Activated CD4-positive, CD25-positive, alpha-beta regulatory T cell treated with anti-CD3 and anti-CD28 coated beads, Interleukin-2, amount 50 U/mL, for 16 hours (primary cell): ENCODE measurements around the gene EXOC6B.

Experiments used
- DNase-seq: peaks from one replicate; pipeline ENCODE4 v3.0.0-alpha.2; 2020; ENCODE audit warnings: low read depth, low spot score

Gene EXOC6B

DNA sequence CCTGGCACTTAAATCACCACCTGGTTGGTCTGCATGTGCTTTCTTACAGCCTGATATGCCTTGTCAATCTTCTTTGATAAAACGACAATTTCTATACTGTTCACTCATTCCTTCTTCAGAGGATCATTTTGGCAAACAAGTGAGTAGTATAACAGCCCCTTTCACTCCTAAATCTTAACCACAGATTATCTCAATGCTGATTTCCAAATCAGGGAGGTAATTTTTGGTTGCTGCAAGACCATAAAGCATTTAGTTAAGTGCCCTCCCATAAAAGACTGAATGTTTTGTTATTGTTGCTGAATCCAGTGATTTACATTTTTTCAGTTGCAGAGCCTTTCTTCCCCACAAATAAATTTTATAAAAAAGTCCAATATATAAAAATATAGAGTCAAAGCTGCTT lies 549.0 kb downstream of the EXOC6B start:
- DNase-seq, result no peak

DNA sequence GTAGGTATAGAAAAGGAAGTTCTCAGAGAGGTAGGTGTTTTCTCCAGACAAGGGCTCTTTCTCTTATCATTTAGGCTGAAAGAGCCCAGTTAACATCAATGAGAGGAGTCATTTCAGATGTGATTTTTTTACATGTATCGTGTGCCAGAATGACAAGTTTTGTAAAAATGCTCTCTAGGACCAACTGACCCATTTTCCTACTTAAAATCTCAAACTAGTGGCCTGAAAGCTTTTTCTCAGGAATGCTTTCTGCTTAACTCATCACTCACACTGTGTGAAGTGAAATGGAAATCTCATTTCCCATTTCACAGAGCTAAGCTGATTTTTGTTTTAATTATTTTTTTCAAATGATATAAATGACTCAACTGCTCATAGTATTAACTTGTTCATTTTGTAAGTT lies 549.5 kb downstream of the EXOC6B start:
- no peak for DNase-seq

DNA sequence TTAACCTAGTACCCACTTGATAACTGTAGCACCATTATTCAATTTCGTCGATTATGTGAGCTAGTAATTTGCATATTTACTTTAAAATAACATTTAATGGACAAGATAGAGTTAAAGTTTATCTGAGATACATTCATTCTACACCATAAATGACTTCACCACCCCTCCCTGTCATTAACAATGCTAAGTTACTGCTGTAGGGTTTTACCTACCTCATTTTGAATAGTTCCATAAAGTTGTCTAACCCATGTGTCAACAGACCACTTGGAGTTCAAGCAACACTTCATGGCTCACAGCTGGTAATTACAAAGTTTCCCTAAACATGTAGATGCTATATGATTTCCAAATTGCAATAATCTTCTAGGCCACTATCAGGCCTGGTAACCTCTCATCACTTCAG lies 550.7 kb downstream of the EXOC6B start:
- DNase-seq, result no peak

DNA sequence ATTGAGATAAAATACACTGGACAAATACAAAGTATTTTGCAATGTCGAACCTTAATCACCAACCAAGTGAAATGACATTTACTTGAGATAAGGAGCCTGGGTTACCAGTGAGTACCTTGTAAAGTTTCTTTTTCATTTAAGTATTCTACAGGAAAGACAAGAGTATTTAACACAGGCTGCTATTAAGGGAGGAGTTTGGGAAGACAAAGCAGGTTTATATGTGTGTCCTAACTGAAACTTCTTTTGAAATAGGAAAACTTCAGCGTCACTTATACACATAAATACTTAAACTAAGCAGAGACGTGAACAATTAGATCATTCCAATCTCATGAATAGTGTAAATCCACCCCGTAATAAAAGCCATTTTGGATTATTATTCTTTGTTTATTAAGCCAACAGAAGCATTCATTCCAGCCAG lies 551.4 kb downstream of the EXOC6B start:
- DNase-seq, result no peak

DNA sequence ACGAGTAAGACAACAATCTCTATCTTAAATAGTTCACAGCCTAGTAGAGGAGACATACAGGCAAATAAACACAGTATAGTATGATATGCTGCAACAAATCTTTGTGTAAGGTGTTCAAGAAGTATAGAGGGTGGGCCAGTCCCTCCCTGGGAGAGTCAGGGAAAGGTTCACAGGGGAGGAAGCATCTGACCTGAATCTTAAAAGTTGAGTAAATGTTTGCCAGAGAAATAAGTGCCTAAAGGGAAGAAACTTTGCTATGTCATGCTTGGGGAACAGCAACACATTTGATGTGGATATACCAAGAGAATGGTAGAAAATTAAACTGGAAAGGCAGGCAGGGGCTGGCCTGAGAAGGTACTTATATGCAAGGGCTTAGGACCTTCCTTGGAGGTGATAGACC lies 552.4 kb downstream of the EXOC6B start:
- no peak for DNase-seq

DNA sequence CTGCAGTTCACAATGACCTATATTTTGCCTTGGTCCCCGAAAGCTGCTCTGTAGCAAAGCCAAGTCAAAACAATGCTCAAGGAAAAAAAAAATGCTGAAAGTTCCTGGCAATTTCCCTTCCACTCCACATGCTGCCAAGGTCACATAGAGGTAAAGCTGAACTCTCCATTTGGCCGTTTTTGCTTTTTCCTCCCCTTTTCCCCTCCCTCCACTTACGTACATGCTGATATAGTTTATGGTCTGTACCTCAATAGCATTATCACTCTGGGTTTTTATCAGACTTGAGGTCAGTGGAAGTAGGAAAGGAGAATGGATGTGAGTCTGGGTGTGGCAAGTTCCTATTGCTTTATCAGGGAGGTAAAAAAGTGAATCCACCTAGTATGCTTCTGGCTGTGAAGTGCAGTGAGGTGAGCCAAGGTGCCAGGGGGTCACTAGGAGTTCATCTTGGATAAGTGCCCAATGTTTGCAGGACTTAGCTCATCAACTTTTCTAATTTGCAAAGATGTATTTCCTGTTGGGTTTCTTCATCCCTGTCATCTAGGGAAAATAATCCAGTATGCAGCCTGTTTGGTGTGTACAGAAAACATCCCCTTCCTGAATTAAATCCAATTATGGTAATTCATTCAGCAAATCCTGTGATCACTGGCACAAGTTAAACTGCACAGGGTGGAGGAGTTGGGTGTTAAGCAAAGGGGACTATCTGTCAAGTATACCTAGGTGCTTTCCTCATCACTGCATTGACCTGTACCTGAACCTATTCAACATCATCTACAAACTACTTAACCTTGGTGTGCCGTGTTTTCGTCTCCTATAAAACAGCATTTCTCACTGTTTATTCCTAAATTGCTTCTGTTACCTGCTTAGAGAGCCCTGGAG lies 553.8 kb downstream of the EXOC6B start:
- DNase-seq, result no peak

DNA sequence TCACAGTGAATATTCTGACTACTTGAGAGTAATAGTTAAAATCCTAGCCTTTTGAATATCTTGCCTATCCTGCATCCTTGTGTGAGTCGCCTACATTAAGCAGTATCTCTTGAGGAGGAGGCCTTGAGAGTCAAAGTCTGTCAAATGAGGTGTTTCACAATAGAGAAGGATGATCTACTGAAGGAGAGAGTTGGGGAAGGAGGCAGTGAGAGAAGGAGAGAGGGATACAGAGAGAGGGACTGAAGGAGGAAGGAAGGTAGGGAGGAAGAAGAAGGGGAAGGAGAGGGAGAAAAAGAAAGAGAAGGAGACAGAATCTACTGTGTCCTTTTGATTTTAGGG lies 554.6 kb downstream of the EXOC6B start:
- DNase-seq, result no peak

DNA sequence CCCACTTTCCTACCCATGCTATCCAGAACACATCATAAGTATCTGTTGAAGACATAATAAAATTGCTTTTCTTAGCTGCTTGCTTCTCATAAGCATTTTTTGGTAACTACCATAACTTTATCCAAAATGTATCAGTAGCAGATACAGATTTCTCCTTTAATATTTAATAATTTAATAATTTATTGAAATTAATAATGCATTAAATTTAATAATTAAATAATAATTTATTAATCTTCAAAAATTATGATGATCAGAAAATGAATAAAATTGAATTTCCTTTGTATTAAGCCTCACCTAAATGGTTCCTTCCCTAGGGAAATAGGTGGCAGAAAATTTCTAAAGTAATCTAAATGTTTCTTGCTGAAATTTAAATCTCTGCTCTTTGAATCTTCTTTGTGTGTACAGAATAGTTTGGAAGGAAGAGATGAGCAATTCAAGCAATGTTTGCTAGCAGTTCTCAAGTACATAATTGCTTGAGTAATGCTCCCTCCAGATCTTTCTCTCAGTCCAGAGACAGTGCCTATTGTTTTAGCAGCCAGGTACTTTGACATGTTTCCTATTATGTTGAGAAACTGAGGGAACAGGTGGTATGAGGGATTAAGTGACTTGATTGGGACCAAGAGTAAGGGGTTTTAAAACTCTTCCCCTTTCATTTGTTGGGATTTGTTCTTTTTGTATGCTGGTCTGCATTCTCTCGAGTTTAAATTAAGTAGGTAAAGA lies 555.1 kb downstream of the EXOC6B start:
- no peak for DNase-seq

DNA sequence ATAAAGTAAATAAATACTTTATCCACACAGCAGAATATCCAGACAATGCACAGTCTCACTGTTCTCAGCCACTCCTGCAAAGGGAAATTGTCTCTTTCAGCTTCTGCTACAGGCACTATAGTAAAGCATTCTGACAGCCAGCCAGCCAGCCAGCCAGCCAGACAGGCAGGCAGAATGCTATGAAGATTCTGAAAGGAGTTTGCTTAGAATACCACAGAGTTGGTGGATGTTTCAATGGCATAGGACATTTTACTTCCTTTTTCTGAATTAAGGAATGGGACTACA lies 562.1 kb downstream of the EXOC6B start:
- no peak for DNase-seq

DNA sequence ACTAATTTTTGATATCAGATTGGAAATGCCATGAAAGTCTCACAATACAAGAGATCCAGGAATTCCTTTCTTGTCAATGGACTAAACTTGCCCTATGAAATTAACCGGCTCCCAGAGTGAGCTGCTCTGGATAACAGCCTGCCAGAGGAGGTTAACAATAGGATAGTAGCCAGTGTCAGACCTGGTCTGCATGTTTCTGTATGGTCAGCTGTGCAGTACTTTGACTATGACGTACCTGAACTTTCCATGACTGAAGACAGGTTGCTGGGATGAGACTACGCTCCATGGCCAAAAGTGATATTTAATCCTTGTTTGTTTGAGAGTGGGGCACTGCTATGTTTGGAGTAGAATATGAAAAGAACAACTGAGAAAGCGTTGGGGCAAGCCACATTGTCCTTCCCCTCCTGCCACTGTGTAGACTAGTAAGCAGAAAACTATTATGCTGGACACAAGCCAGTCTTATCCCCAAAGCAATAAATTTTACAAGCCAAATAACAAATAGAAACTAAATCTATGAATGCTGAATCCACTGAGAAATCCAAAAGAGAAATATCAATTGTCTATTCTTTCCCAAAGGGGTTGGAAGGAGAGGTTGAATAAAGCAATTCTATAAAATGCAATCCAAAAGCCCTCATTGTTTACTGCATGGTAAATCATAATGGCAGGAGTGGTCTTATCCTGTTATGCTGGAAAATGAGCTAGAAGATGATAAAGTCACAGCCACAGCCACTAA lies 562.6 kb downstream of the EXOC6B start:
- no peak for DNase-seq

DNA sequence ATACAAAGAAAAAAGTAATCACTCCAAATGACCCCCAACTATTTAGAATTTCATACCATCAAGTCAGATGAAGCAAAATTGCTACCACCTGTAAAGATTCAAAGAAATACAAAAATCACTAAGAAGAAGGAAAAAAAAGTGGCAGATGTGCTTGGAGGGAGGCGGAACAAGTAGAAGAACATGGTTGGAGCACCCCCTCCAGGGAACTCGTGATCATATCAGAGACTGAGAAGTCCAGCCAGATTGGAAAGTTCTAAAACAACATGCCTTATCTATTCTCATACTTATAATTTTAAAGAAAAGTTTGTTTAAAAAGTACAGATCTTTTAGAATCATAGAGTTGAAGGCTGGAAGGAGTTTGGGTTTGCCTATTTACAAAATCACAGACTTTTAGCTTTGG lies 564.8 kb downstream of the EXOC6B start:
- DNase-seq, result no peak

DNA sequence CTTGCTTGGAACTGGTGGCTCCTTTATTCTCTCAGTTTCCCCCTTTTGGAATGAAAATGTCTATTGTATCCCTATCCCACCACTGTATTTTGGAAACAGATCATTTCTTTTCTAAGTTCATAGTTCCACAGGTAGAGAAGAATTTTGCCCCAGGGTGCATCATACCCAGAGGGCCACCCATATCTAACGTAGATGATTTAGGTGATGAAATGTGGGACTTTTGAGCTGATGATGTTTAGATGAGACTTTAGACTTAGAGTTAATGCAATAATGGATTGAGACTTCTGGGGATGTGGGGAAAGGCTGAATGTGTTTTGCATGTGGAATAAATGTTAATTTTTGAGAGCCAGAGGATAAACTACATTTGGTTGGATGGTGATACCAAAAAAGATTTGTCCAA lies 570.3 kb downstream of the EXOC6B start:
- DNase-seq, result no peak

DNA sequence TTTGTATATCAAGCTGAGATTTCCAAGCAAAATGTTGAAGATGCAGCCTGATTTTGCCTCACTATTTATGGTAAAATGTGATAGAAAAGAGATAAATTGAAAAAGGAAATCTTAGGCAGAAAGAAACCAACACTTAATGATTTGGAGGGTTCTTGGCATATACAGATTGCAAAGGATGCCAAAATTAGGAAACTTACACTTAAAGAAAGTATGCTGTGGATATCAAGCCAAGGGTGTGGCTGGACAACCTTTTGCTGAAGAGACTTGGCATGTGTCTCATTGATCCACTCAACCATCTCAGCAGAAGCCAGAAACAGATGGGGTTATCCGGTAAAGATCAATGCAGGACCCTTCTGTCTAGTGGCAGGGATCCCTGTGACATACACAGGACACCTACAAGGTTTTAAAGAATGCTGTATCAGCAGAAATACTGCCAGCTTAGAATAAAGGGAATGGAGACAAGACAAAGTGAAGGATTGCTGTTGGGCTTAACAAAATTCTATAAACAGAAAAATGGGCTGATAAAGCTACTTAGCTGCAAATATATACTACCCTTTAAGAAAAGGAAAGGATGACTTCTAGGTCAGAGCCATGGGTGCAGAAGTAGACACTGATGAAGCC lies 570.9 kb downstream of the EXOC6B start:
- DNase-seq, result no peak

DNA sequence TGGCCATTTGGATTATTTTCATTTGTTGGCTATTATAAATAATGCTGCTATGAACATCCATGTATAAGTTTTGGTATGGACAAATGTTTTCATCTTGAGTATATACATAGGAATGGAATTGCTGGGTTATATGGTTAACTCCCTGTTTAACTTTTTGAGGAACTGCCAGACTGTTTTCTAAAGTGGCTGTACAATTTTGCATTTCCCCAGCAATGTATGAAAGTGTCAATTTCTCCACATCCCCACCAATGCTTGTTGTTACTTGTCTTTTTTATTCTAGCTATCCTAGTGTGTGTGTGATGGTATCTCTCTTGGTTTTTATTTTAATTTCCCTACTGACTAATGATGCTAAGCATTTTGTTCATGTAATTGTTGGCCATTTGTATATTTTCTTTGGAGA lies 587.5 kb downstream of the EXOC6B start:
- DNase-seq, result no peak

DNA sequence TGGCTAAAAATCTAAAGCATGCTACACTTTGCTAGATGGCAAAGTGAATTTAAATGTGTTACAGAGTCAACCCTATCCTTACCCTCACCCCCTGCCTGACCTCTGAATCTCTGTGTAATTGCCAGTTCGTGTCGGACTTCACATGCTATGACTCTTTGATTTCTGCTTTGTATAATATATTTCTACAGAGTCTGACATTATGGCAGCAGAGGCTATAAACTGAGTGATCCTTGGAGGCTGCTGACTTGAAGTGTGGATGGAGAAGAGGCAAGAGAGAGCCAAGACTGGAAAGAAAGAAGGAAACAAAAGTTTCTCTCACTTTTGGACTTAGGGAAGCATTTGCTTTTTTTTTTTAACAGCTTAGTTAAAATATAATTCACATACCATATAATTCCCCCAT lies 588.3 kb downstream of the EXOC6B start:
- no peak for DNase-seq

DNA sequence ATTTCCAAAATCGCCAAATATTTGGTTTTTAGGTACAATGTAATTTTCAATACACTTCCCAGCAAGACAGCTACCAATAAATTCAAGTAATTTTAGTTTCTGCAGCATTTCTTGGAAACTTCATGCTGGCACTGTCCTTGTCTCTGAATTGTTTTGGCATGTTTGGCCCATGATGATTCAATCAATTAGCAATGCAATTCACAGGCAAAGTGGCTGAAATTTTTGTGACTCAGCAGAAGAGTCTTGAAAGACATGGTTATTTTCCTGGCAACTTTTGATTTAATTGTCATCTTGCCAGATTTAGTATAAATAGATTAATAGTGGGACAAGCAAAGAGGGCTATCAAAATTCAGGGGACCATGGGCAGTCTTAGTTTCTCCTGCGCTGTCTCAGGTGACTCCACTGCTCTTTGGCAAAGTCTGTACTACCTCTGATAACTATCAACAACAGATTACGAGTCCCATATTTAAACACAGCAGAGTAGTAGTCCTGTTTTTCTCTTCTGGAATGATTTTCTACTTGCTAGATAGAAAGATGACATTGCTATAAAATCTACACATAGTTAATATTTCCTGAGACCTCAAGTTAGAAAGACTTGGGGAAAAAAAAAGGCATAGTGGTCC lies 589.3 kb downstream of the EXOC6B start:
- DNase-seq, result no peak

DNA sequence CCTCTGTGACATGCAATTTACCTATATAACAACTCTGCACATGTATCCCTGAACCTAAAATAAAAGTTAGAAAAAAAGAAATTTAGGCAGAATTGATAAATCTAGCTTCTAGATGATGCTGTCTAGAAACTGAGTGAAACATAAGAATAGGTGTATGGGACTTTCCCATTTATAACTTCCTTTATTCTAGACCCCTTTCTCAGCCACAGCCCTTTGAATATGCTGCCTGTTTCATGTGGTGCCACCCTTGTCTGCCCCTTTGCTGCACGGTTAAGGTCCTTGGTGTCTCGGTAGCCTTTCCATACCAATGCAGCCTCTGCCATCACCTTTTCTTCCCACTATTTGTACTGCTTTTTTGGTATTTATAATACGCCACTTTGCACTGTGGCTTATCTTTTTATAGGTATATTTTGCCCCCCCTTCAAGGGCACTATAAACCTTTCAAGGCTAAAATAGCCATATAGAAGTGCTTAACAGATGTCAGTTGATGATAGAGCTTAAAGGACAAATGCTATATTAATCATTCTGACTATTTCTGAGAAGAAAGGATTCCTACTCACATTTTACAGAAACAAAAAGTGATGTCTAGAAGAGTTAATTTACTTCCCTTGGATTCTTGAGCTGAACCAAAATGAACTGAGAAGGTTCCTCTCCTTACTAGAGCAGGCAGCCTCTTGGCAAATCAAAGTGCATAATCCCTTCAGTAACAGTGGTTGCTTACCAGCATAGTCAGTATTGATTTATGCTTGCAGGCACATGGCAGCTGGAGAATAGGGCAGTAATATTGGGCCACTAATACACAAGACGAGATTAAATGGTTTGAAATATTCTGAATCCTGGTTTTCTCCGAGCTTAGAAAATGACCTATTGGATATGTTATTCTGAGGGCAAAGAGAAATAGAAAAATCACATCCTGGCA lies 590.1 kb downstream of the EXOC6B start:
- no peak for DNase-seq

DNA sequence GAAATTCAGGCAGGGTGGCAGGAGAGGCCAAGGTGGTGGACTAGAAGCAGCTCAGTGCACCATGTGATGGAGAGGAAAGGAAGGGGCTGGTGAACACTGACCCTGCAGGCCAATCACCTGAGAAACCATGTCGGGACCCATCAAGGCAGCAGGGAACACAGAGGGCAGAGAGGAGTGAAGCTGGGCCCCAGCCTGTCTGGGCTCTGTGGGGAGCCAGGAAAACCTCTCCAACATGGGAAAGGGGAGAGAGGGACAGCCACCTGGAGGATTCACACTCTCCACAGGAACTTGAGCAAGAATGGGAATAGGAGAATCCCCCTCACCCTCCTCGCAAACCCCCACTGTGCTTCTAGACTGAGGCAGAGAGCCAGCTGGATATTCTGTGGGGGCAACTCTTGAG lies 592.6 kb downstream of the EXOC6B start:
- DNase-seq, result no peak

DNA sequence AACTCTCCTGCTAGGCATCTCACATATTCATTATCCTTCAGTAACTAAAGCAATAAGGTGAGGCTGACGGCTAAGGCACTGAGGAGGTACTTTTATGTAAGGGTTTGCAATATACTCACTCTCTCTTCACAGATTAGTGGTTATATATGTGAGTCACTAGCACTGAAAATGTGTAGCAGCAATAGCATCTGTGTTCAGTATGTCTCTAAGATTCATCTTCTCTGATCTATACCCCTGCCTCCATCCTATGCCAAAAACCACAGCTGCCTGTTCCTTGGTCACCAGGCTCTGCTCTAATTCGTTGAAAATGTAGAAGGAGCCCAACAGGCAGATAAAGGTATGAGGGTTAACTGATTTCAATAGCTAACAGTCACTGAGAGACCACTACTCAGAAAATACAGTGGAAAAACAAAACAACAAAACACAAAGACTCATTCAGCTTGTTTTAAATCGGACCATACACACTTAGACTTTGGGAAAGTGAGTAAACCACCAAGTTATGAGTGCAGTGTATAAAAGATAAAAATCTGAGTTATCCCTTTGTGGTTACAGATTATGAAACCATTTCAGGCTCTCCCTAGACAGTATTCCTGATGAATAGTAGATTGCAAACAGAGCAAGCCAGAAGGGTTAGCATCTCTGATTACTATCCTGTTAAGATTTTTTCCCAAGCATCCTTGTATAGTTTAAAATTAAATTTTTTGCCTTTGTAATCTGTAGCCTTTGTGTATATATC lies 602.8 kb downstream of the EXOC6B start:
- DNase-seq, result no peak

DNA sequence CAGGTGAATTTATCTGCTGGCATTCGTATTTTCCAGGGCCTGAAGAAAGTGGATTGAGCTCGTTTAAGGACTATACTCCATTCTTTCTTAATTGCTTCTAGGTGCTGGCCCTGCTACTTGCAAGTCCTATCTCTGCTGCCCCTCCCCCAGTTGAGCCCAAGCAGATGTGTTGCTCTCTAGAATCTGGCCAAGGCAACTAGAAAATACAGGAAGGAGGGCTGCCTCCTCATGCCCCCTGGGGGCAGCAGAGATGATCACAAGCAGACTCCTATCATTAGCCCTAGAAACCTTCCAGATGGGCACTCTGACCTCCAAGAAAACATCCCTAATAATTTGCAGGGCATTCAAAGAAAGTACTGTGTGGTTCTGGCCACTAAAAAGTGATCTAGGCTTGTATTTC lies 605.7 kb downstream of the EXOC6B start:
- DNase-seq, result no peak
